K562 (cell line): Measurements from ENCODE around the gene SMPDL3B. TPM values are rescaled to one million over a fixed set of nuclear protein-coding genes. Genes with fewer than 3 reads are reported as not detected.

Experiments
- PBX2 ChIP-seq, 2 experiments: IDR thresholded peaks in 1 of 2; conservative IDR thresholded peaks in 1 of 2; 2 replicates each; pipeline ENCODE4 v1.6.1; 2016; ENCODE audit warnings: low read depth in 2 of 2, mild to moderate bottlenecking in 1 of 2, missing compliant biosample characterization in 1 of 2, missing genetic modification characterization in 1 of 2, moderate library complexity in 1 of 2
- REST ChIP-seq, 2 experiments: fragments of 450-650 bp; formaldehyde crosslinking in 1 of 2; IDR thresholded peaks; 2 replicates each; pipeline versions ENCODE4 v1.4.0 to v1.6.1; 2014 to 2020; ENCODE audit warnings: mild to moderate bottlenecking in 2 of 2, borderline replicate concordance in 1 of 2, low read depth in 1 of 2
- SRSF3 ChIP-seq: fragments of 200-400 bp; formaldehyde crosslinking; IDR thresholded peaks from 2 replicates; pipeline ENCODE4 v1.6.1; 2016; ENCODE audit warnings: mild to moderate bottlenecking, low read length, moderate library complexity; ENCODE audit not compliant: insufficient read depth
- TCF3 ChIP-seq: sonication (generic); formaldehyde crosslinking; IDR thresholded peaks from 2 replicates; pipeline ENCODE4 v1.4.0; 2020; ENCODE audit warnings: mild to moderate bottlenecking, missing genetic modification reagents
- polyA plus RNA-seq, 8 experiments: library from polyadenylated mRNA; depleted of rRNA in 4 of 8; stranded (reverse) in 5 of 8; unstranded in 3 of 8; fragments of >200 nt; fragmentation: Nextera tagmentation in 2 of 8; fragmentation: Illumina TruSeq in 1 of 8; extraction: Ambion mirVana in 2 of 8; extraction: Trizol in 1 of 8; gene quantifications; 2 replicates each; pipeline versions ENCODE4 v1.2.1 to v1.2.3, GENCODE V29; 2011 to 2014; ENCODE audit warnings: inconsistent platforms in 1 of 8, missing spikeins in 1 of 8
- total RNA-seq, 7 experiments: library from RNA; depleted of rRNA in 6 of 7; stranded (reverse); fragments of >200 nt in 6 of 7; fragmentation: Illumina TruSeq in 2 of 7; extraction: Trizol in 2 of 7; gene quantifications; 2 replicates each; pipeline versions ENCODE4 v1.2.1 to v1.2.3, GENCODE V29; 2011 to 2021; ENCODE audit warnings: low replicate concordance in 1 of 7

The SMPDL3B gene
- total and polyA plus RNA-seq, 9 of the 15 experiments (the other 6 are each of a cell fraction or from before 2014, with no cell fraction given): 0.07 to 1.2 (median 0.73) TPM

DNA sequence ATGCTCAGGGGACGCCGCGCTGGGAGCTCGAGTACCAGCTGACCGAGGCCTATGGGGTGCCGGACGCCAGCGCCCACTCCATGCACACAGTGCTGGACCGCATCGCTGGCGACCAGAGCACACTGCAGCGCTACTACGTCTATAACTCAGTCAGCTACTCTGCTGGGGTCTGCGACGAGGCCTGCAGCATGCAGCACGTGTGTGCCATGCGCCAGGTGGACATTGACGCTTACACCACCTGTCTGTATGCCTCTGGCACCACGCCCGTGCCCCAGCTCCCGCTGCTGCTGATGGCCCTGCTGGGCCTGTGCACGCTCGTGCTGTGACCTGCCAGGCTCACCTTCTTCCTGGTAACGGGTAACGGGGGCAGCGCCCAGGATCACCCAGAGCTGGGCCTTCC is 23.7 kb downstream of the SMPDL3B start (continued):
- TF ChIP-seq REST (IDR thresholded peaks at IDR 0.05; ENCODE audit: borderline replicate concordance) (no peak), REST (CRISPR knock-in tag; IDR thresholded peaks at IDR 0.05; ENCODE audit: low read depth) (no peak), SRSF3 (no peak), TCF3 (CRISPR knock-in tag) (no peak), PBX2 (CRISPR knock-in tag; IDR thresholded peaks at IDR 0.05; ENCODE audit: low read depth) (no peak), PBX2 (tag; conservative IDR thresholded peaks at IDR 0.05; ENCODE audit: low read depth) (no peak)
- TF ChIP-seq, all 486 proteins: peak for 0
